H1 (cell line): Measurements from ENCODE around the gene IFRD1. TPM values are rescaled to one million over a fixed set of nuclear protein-coding genes. Genes with fewer than 3 reads are reported as not detected.

Source experiments
- ASH2L ChIP-seq: fragments of 200-600, 300-600 bp; sonication (generic); IDR thresholded peaks from one replicate; pipeline ENCODE4 v1.7.1; 2017; ENCODE audit warnings: low read length
- HDAC6 ChIP-seq: IDR thresholded peaks from one replicate; pipeline ENCODE4 v1.7.1; 2012; ENCODE audit warnings: low read depth, mild to moderate bottlenecking, inconsistent platforms, low read length, moderate library complexity
- PHF8 ChIP-seq: fragments of 200-600 bp; sonication (generic); conservative IDR thresholded peaks from 2 replicates; pipeline ENCODE4 v1.7.1; 2012; ENCODE audit warnings: low read depth, mild to moderate bottlenecking, inconsistent platforms, low read length, moderate library complexity
- SAP30 ChIP-seq: fragments of 300-600 bp; sonication (generic); IDR thresholded peaks from 2 replicates; pipeline ENCODE4 v1.7.1; 2012; ENCODE audit warnings: low read length, moderate library complexity, mild to moderate bottlenecking, inconsistent platforms; ENCODE audit not compliant: insufficient read depth, insufficient replicate concordance
- TAF1 ChIP-seq: IDR thresholded peaks from 2 replicates; pipeline ENCODE4 v1.6.1; 2011; ENCODE audit warnings: mild to moderate bottlenecking, low read depth, low read length
- TEAD4 ChIP-seq: IDR thresholded peaks from 2 replicates; pipeline ENCODE4 v1.6.1; 2012; ENCODE audit warnings: low read depth, low read length, inconsistent platforms, mixed read lengths
- USF2 ChIP-seq: IDR thresholded peaks from 2 replicates; pipeline ENCODE4 v1.6.1; 2011; ENCODE audit warnings: low read length, improper control_type of control experiment
- polyA plus RNA-seq, 7 experiments: library from polyadenylated mRNA; depleted of rRNA in 3 of 7; stranded (reverse) in 5 of 7; unstranded in 2 of 7; fragments of >200 nt in 5 of 7; fragments of 200-250 nt in 2 of 7; gene quantifications; 1 replicate in 5 of 7; 2 replicates in 1 of 7; 4 replicates in 1 of 7; pipeline versions ENCODE4 v1.2.1 to v1.2.3, GENCODE V29; 2011 to 2013; ENCODE audit warnings: missing spikeins in 2 of 7, mixed read lengths in 2 of 7
- total RNA-seq: library from RNA; stranded (reverse); fragmentation: NEBNext Ultra II Directional; extraction: Animal tissue kit (Norgen Biotek cat#: 25700); gene quantifications from 2 replicates; pipeline ENCODE4 v1.2.1, GENCODE V29; 2021
- TF ChIP-seq, protein P1 (sequence below): fragments of 300-600 bp; sonication (generic); IDR thresholded peaks from 2 replicates; pipeline ENCODE4 v1.7.1; 2012; ENCODE audit warnings: low read length, moderate library complexity, mild to moderate bottlenecking, inconsistent platforms; ENCODE audit not compliant: insufficient replicate concordance

Gene IFRD1
- total and polyA plus RNA-seq, 2 of the 8 experiments (the other 6 are each of a cell fraction or from before 2014, with no cell fraction given), result 23.0 to 50.4 TPM

DNA sequence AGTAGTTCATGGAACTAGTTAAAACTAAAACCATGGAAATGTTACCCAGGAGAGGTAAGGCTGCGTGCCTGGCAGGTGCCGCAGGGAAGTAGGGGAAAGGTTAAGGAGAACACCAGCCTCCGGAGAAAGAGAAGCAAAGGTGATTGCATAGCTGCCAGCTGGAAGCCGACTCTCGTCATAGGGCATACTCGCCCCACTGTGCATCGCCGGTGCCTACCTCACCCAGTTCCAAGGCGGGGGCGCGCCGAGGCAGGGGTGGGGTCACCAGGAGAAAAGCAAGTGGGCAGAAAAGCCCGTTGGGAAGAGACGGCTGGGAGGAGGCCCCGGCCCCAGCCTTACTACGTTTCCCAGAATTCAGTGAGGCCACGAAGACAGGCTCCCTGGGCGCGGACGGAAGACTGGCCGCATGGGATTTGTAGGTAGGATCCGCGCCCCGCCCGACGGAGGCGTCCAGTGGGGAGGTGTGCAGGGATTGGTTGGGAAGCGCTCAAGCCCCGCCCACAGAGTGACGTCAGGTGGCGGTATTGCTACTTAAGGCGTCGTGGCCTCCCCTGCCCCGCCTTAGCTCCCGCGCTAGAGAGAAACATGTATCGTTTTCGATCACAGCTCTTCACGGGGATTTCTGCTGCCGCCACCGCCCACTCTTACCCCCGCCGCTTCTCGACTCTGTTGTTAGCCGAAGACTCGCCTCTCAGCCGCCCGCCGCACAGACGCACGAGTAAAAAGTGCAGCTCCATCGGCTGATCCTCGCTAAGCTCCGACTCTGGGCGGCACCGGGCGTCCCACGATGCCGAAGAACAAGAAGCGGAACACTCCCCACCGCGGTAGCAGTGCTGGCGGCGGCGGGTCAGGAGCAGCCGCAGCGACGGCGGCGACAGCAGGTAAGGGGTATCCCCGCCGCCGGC is at the start of gene IFRD1 (continued):
- TF ChIP-seq, protein P1, sequence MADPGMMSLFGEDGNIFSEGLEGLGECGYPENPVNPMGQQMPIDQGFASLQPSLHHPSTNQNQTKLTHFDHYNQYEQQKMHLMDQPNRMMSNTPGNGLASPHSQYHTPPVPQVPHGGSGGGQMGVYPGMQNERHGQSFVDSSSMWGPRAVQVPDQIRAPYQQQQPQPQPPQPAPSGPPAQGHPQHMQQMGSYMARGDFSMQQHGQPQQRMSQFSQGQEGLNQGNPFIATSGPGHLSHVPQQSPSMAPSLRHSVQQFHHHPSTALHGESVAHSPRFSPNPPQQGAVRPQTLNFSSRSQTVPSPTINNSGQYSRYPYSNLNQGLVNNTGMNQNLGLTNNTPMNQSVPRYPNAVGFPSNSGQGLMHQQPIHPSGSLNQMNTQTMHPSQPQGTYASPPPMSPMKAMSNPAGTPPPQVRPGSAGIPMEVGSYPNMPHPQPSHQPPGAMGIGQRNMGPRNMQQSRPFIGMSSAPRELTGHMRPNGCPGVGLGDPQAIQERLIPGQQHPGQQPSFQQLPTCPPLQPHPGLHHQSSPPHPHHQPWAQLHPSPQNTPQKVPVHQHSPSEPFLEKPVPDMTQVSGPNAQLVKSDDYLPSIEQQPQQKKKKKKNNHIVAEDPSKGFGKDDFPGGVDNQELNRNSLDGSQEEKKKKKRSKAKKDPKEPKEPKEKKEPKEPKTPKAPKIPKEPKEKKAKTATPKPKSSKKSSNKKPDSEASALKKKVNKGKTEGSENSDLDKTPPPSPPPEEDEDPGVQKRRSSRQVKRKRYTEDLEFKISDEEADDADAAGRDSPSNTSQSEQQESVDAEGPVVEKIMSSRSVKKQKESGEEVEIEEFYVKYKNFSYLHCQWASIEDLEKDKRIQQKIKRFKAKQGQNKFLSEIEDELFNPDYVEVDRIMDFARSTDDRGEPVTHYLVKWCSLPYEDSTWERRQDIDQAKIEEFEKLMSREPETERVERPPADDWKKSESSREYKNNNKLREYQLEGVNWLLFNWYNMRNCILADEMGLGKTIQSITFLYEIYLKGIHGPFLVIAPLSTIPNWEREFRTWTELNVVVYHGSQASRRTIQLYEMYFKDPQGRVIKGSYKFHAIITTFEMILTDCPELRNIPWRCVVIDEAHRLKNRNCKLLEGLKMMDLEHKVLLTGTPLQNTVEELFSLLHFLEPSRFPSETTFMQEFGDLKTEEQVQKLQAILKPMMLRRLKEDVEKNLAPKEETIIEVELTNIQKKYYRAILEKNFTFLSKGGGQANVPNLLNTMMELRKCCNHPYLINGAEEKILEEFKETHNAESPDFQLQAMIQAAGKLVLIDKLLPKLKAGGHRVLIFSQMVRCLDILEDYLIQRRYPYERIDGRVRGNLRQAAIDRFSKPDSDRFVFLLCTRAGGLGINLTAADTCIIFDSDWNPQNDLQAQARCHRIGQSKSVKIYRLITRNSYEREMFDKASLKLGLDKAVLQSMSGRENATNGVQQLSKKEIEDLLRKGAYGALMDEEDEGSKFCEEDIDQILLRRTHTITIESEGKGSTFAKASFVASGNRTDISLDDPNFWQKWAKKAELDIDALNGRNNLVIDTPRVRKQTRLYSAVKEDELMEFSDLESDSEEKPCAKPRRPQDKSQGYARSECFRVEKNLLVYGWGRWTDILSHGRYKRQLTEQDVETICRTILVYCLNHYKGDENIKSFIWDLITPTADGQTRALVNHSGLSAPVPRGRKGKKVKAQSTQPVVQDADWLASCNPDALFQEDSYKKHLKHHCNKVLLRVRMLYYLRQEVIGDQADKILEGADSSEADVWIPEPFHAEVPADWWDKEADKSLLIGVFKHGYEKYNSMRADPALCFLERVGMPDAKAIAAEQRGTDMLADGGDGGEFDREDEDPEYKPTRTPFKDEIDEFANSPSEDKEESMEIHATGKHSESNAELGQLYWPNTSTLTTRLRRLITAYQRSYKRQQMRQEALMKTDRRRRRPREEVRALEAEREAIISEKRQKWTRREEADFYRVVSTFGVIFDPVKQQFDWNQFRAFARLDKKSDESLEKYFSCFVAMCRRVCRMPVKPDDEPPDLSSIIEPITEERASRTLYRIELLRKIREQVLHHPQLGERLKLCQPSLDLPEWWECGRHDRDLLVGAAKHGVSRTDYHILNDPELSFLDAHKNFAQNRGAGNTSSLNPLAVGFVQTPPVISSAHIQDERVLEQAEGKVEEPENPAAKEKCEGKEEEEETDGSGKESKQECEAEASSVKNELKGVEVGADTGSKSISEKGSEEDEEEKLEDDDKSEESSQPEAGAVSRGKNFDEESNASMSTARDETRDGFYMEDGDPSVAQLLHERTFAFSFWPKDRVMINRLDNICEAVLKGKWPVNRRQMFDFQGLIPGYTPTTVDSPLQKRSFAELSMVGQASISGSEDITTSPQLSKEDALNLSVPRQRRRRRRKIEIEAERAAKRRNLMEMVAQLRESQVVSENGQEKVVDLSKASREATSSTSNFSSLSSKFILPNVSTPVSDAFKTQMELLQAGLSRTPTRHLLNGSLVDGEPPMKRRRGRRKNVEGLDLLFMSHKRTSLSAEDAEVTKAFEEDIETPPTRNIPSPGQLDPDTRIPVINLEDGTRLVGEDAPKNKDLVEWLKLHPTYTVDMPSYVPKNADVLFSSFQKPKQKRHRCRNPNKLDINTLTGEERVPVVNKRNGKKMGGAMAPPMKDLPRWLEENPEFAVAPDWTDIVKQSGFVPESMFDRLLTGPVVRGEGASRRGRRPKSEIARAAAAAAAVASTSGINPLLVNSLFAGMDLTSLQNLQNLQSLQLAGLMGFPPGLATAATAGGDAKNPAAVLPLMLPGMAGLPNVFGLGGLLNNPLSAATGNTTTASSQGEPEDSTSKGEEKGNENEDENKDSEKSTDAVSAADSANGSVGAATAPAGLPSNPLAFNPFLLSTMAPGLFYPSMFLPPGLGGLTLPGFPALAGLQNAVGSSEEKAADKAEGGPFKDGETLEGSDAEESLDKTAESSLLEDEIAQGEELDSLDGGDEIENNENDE, result no peak
- no peak for TF ChIP-seq TEAD4
- no peak for TF ChIP-seq HDAC6
- TF ChIP-seq SAP30, result peak; percentile 27
- TF ChIP-seq TAF1, result peak; percentile 95
- TF ChIP-seq PHF8, result peak; percentile 98
- TF ChIP-seq USF2, result no peak
- peak; percentile 13 for TF ChIP-seq ASH2L
